Inflammatory macrophage treated with lipopolysaccharide for 1 hour (primary cell): ENCODE measurements around the gene LRRC8B.

Source experiments
- DNase-seq, 2 donors: peaks; one replicate each; pipeline ENCODE4 v3.0.0-alpha.2; 2020 to 2022

LRRC8B gene

GRCh38 chr1:89635825-89636815 is 111.5 kb downstream of the LRRC8B start:
- DNase-seq, result peak; percentile 16 to 25

GRCh38 chr1:89637496-89637895 is 112.9 kb downstream of the LRRC8B start:
- no peak for DNase-seq

DNA sequence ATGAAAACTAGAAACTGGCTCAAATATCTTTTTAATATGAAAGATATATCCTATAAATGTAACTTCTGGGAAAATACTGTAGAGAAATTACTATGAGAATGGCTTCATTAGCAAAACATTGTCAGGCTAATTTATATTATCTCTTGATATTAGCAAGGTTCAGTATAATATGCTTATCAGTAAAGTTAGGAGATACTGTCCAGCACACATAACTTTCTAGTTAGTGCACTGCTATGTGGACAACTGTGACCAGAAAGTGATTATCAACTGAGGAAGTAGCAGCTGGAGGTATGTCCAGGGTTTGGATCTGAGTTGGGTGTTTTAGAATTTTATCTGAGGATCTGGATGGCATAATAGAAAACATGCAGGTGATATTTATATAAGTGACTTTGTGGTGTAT is 115.8 kb downstream of the LRRC8B start:
- no peak for DNase-seq

DNA sequence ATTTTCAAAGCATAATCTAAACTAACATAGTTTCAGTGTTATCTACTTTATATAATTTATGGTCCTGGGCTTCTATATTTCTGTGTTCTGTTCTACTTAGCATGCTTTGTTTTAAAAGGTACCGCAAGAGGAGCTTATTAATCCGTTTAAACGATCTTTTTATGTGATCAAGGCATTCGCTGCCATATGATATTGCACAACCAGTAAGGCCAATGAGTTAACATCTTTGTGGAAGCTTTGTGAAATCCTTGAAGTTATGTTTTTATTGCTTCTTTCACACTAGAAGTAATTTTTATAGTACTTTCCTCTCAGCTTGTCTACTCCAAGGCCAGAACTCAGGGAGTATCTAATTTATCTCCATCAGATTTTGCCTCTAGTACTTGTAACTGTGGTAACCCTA is 117.2 kb downstream of the LRRC8B start:
- no peak for DNase-seq

DNA sequence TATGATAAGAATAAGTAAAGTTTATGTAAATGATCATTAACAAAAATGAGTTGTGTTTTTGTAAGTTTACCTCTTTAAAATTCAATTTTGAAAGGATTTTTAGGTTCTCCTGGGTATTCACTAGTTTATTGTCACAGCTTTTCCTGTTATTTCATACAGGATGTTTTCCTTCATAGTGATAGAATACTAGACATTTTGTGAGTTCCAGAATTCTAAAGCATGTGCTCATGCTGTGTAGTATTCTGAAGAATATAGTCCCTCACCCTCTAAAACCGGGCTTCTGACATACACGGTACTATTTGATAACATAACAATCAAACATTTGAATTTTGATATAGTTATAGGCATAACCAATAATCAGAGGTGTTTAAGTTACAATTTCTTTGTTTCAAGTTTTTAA is 118.9 kb downstream of the LRRC8B start:
- no peak for DNase-seq

- DNase-seq, result no peak
These were observed 119.6 kb downstream of the LRRC8B start for GRCh38 chr1:89644119-89644814.

- DNase-seq, result no peak
These were observed 121.6 kb downstream of the LRRC8B start for GRCh38 chr1:89646259-89646658.
